ENCODE results near the gene BMX. TPM values are rescaled to one million over a fixed set of nuclear protein-coding genes. Genes with fewer than 3 reads are reported as not detected.

BMX gene
- total RNA-seq, 1 experiment from 2014 or later: not detected

DNA sequence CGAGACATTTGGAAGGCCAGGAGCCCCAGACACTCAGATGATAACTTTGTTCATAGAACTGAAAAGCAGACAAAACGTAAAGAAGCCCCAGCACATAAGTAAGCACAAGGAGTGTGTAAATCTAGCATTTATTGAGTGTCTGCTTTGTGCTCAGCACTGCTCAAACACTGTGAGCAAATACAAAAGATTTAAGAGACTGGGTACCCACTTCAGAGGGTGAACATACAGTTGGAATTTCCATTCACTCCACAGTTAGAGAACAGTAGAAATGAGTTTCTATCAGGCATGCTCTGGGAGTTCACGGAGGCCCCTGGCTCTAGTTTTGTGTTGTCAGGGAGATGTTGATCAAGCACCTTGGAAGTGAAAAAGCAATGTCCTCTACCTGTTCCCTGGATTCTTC, 60.3 kb downstream of the BMX start:
- Histone ChIP-seq H3K9ac (ENCODE audit: extremely low read depth, insufficient read length, low read length) (no peak overlapping the region), H3K23me2 (ENCODE audit: insufficient read length, low read depth, low read length, poor library complexity, severe bottlenecking) (no peaks in the 10 kb centered on the region), H2BK12ac (ENCODE audit: insufficient read length, low read depth, low read length) (no peak overlapping the region), H3K18ac (ENCODE audit: insufficient read length, low read depth, low read length) (no peak overlapping the region), H4K5ac (ENCODE audit: insufficient read length, low read depth, low read length) (no peak overlapping the region), H3K79me2 (ENCODE audit: insufficient read depth, low read length) (no peaks in the 10 kb centered on the region), H3K79me1 (ENCODE audit: insufficient read depth, low read depth, low read length, poor library complexity, severe bottlenecking) (no peaks in the 10 kb centered on the region), H4K8ac (replicated peaks; ENCODE audit: insufficient read length, low read depth, low read length) (no peak overlapping the region), H3T11ph (ENCODE audit: low read length) (no peak overlapping the region), H3K4ac (ENCODE audit: low read depth, low read length) (no peak overlapping the region), H3K27ac (ENCODE audit: insufficient read length, low read depth, low read length) (no peak overlapping the region), H2BK5ac (ENCODE audit: insufficient read length, low read length) (no peak overlapping the region), H3K9me3 (ENCODE audit: control insufficient read depth, low read depth, low read length) (no peaks in the 10 kb centered on the region), H2BK120ac (ENCODE audit: low read depth, low read length, poor library complexity, severe bottlenecking) (no peak overlapping the region), H2AFZ (ENCODE audit: low read length) (no peak overlapping the region), H4K91ac (ENCODE audit: insufficient read length, low read depth, low read length) (no peak overlapping the region), H3K27me3 (ENCODE audit: insufficient read depth, low read length) (no peaks in the 10 kb centered on the region), H2BK15ac (ENCODE audit: low read depth, low read length) (no peak overlapping the region), H3K23ac (ENCODE audit: insufficient read length, low read depth, low read length) (no peak overlapping the region), H4K20me1 (ENCODE audit: control insufficient read depth, insufficient read depth, insufficient read length) (no peaks in the 10 kb centered on the region), H3K14ac (ENCODE audit: insufficient read depth, low read length) (no peak overlapping the region), H3K56ac (ENCODE audit: insufficient read length, low read depth, low read length) (no peak overlapping the region), H3K4me1 (ENCODE audit: insufficient read depth, low read length) (no peaks in the 10 kb centered on the region), H2BK20ac (ENCODE audit: low read depth, low read length, poor library complexity, severe bottlenecking) (no peak overlapping the region), H3K4me2 (ENCODE audit: insufficient read depth, insufficient read length, low read length) (no peak overlapping the region), H2AK5ac (ENCODE audit: insufficient read length, low read length) (no peak overlapping the region)
- no peak overlapping the region for H3K4me3 Mint-ChIP-seq
- no peak for TF ChIP-seq CTCF (conservative IDR thresholded peaks at IDR 0.05)
- no peak for DNase-seq
- peaks cover 10 to 11% of the 10 kb centered on the region in 2 experiments for H3K4me1 Mint-ChIP-seq
- no peaks in the 10 kb centered on the region for H3K36me3 Mint-ChIP-seq (ENCODE audit: insufficient read depth in 1 of 3, low read depth in 3 of 3)
- no peak overlapping the region for H3K27ac Mint-ChIP-seq
- peaks cover 1% of the 10 kb centered on the region; the same call in 1 of the 2 replicates for H3K27me3 Mint-ChIP-seq (ENCODE audit: low read depth)
- WGBS (ENCODE audit: extremely low coverage, insufficient read length, low lambda C conversion rate): no CpG with 5 or more reads among the region's 3 CpGs
- H3K9me3 Mint-ChIP-seq: no peaks in the 10 kb centered on the region

All from H9 (cell line).